ENCODE data around the gene TMC4. TPM values are rescaled to one million over a fixed set of nuclear protein-coding genes. Genes with fewer than 3 reads are reported as not detected.
A peak's percentile ranks its signal among the peaks of the same experiment; 100 is the strongest.
"Not testable (repeated sequence)": the region's sequence is repeated elsewhere in the genome, so short reads cannot be mapped to it uniquely, and the experiment has no call there.

TMC4 gene
- polyA plus RNA-seq, 3 donors: 1.5 to 2.5 (median 2.1) TPM

DNA sequence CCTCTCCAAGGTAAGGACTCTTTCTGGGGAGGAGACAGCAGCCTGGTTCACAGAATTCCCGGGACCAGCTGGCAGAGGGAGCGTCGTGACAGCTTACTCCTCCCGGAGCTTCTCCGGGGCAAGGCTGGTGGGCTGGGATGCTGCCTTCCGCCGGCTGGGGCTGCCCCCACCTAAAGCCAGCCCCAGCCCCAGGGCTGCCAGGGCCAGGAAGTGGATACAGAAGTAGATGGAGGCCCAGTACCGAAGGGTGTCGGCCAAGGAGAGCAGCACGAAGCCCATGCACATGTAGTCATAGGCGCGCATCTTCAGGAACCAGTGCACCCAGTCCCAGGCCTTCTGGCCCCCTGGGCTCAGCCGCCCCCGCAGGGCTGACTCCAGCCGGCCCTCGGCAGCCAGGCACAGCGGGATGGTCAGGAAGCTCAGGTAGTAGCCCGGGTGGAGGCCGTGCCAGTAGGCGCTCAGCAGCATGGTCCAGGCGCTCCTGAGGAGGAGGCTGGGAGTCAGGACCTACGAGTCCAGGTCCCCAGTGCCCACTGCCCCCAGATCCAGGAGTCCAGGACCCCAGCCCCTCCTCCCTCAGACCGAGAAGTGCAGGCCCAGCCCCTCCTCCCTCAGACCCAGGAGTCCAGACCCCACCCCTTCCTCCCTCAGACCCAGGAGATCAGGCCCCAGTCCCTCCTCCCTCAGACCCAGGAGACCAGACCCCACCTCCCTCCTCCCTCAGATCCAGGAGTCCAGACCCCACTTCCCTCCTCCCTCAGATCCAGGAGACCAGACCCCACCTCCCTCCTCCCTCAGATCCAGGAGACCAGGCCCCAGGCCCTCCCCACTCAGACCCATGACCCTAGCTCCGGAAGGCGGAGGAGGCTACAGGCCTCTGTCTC lies 1.2 kb upstream of the TMC4 start:
- H4K20me1 ChIP-seq (ENCODE audit: insufficient read depth, low read length): peaks cover 11% of the 10 kb centered on the region
- intact Hi-C loops (cut with micrococcal nuclease): loop anchor here in 1 of 2 donors (5.0 kb wide), 1 partner anchor 153 kb away; no protein-coding TSS in a partner anchor
- WGBS (ENCODE audit: insufficient coverage): 86% methylated on average over 24 of the region's 25 CpGs
- H3K4me3 ChIP-seq (replicated peaks in 1 of 3; ENCODE audit: low read depth in 2 of 3, low read length in 3 of 3): no peak overlapping the region
- peaks cover 14 to 21% of the 10 kb centered on the region in 2 donors for H3K4me1 ChIP-seq (ENCODE audit: control insufficient read depth in 1 of 2, insufficient read depth in 2 of 2, low read length in 2 of 2)
- H3K9me3 Mint-ChIP-seq: peaks cover 0 to 4% (median 0%) of the 10 kb centered on the region in 7 donors
- H3K9ac ChIP-seq (ENCODE audit: insufficient read depth, low read length, poor library complexity, severe bottlenecking): no peak overlapping the region
- peaks cover 18% of the 10 kb centered on the region for H3K4me1 Mint-ChIP-seq
- no peak for DNase-seq
- H3K4me2 ChIP-seq (replicated peaks; ENCODE audit: extremely low read depth, low read length, poor library complexity, severe bottlenecking): no peak overlapping the region
- H3K79me2 ChIP-seq (ENCODE audit: insufficient read depth, low read length): no peaks in the 10 kb centered on the region
- no peak overlapping the region for H2AFZ ChIP-seq (ENCODE audit: insufficient read depth, low read depth, low read length, poor library complexity, severe bottlenecking)
- H3K36me3 ChIP-seq (replicated peaks in 1 of 2; ENCODE audit: control insufficient read depth in 1 of 2, insufficient read depth in 2 of 2, low read length in 2 of 2): peaks cover 20 to 24% of the 10 kb centered on the region in 2 donors
- H3K27me3 ChIP-seq (ENCODE audit: control insufficient read depth in 2 of 2, insufficient read depth in 2 of 2, low read length in 2 of 2): no peaks in the 10 kb centered on the region
- no peak overlapping the region for H3K27ac ChIP-seq (ENCODE audit: low read depth in 1 of 2, low read length in 2 of 2)
- no peak overlapping the region for H3K27ac Mint-ChIP-seq
- peaks cover 0 to 8% (median 0%) of the 10 kb centered on the region in 3 donors for H3K27me3 Mint-ChIP-seq (ENCODE audit: low read depth in 3 of 3)
- TF ChIP-seq, protein P1, sequence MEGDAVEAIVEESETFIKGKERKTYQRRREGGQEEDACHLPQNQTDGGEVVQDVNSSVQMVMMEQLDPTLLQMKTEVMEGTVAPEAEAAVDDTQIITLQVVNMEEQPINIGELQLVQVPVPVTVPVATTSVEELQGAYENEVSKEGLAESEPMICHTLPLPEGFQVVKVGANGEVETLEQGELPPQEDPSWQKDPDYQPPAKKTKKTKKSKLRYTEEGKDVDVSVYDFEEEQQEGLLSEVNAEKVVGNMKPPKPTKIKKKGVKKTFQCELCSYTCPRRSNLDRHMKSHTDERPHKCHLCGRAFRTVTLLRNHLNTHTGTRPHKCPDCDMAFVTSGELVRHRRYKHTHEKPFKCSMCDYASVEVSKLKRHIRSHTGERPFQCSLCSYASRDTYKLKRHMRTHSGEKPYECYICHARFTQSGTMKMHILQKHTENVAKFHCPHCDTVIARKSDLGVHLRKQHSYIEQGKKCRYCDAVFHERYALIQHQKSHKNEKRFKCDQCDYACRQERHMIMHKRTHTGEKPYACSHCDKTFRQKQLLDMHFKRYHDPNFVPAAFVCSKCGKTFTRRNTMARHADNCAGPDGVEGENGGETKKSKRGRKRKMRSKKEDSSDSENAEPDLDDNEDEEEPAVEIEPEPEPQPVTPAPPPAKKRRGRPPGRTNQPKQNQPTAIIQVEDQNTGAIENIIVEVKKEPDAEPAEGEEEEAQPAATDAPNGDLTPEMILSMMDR (IDR thresholded peaks at IDR 0.05): no peak
- no peaks in the 10 kb centered on the region for H3K9me3 ChIP-seq (replicated peaks in 1 of 2; ENCODE audit: control insufficient read depth in 1 of 2, insufficient read depth in 1 of 2, low read length in 2 of 2)
- H3K36me3 Mint-ChIP-seq: peaks cover 22 to 46% of the 10 kb centered on the region in 2 donors
- no peak overlapping the region for H3K4me3 Mint-ChIP-seq

DNA sequence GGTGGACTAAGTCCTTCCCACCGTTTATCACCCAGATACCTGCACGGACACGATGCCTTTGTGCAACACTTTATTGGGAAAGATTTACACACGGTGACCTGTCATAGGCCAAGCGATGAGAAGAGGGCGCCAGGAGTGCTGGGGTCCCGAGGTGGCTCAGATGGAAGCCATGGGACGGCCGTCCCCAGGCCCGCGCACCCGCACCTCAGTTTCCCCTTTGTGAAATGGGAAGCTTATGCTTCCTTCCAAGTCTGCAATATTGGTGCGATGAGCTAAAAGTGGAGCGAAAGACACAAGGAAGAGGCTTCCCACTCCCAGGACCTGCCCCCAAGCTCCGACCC lies 369 bp upstream of the TMC4 start:
- Histone ChIP-seq H3K9ac (ENCODE audit: insufficient read depth, low read length, poor library complexity, severe bottlenecking) (no peak overlapping the region), H3K4me1 (ENCODE audit: control insufficient read depth in 1 of 2, insufficient read depth in 2 of 2, low read length in 2 of 2) (peaks cover 17 to 24% of the 10 kb centered on the region in 2 donors), H3K4me2 (replicated peaks; ENCODE audit: extremely low read depth, low read length, poor library complexity, severe bottlenecking) (no peak overlapping the region), H3K27ac (ENCODE audit: low read depth in 1 of 2, low read length in 2 of 2) (no peak overlapping the region), H3K79me2 (ENCODE audit: insufficient read depth, low read length) (no peaks in the 10 kb centered on the region), H3K36me3 (replicated peaks in 1 of 2; ENCODE audit: control insufficient read depth in 1 of 2, insufficient read depth in 2 of 2, low read length in 2 of 2) (peaks cover 11 to 15% of the 10 kb centered on the region in 2 donors), H4K20me1 (ENCODE audit: insufficient read depth, low read length) (peaks cover 2% of the 10 kb centered on the region), H2AFZ (ENCODE audit: insufficient read depth, low read depth, low read length, poor library complexity, severe bottlenecking) (no peak overlapping the region), H3K9me3 (replicated peaks in 1 of 2; ENCODE audit: control insufficient read depth in 1 of 2, insufficient read depth in 1 of 2, low read length in 2 of 2) (no peaks in the 10 kb centered on the region), H3K4me3 (replicated peaks in 1 of 3; ENCODE audit: low read depth in 2 of 3, low read length in 3 of 3) (no peak overlapping the region), H3K27me3 (ENCODE audit: control insufficient read depth in 2 of 2, insufficient read depth in 2 of 2, low read length in 2 of 2) (no peaks in the 10 kb centered on the region)
- Mint-ChIP-seq H3K4me3 (peak overlapping the region in 1 of 2 donors; percentile 21), H3K27me3 (ENCODE audit: low read depth in 3 of 3) (peaks cover 0 to 8% (median 0%) of the 10 kb centered on the region in 3 donors), H3K9me3 (peaks cover 0 to 4% (median 0%) of the 10 kb centered on the region in 7 donors), H3K4me1 (peaks cover 19% of the 10 kb centered on the region), H3K27ac (no peak overlapping the region), H3K36me3 (peaks cover 14 to 38% of the 10 kb centered on the region in 2 donors)
- intact Hi-C loops (cut with micrococcal nuclease): loop anchor here in 1 of 2 donors (5.0 kb wide), 1 partner anchor 154 kb away; no protein-coding TSS in a partner anchor
- TF ChIP-seq, protein P1 (IDR thresholded peaks at IDR 0.05): no peak
- no peak for DNase-seq
- 46% methylated on average over 12 of the region's 15 CpGs for WGBS (ENCODE audit: insufficient coverage)

DNA sequence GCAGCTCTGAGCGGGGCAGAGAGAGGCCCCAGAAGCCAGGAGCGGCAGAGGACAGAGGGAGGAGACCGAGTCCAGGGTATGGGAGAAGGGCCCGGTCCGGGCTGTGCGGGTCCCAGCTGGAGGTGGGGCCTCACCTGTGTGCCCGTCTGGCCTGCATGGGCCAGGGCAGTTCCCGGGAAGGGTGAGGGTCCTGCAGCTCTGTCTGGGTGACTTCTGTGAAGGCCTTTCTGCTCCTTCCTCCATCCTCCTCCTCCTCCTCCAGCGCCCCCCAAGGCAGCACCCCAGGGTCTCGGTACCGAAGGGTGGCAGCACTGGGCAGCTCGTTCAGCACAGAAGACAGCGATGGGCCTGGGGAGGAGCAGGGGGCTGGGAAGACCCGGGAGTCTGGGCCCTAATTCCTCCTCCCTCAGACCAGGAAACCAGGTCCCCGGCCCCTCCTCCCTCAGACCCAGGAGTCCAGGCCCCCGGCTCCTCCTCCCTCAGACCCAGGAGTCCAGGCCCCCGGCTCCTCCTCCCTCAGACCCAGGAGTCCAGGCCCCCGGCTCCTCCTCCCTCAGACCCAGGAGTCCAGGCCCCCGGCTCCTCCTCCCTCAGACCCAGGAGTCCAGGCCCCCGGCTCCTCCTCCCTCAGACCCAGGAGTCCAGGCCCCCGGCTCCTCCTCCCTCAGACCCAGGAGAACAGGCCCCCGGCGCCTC lies 1.1 kb downstream of the TMC4 start:
- H3K27me3 Mint-ChIP-seq (ENCODE audit: low read depth in 3 of 3); H3K9me3 Mint-ChIP-seq; H3K27ac Mint-ChIP-seq; H4K20me1 ChIP-seq (ENCODE audit: insufficient read depth, low read length); H3K4me3 ChIP-seq (replicated peaks in 1 of 3; ENCODE audit: low read depth in 2 of 3, low read length in 3 of 3); H3K27me3 ChIP-seq (ENCODE audit: control insufficient read depth in 2 of 2, insufficient read depth in 2 of 2, low read length in 2 of 2); H3K9ac ChIP-seq (ENCODE audit: insufficient read depth, low read length, poor library complexity, severe bottlenecking); H2AFZ ChIP-seq (ENCODE audit: insufficient read depth, low read depth, low read length, poor library complexity, severe bottlenecking); H3K9me3 ChIP-seq (replicated peaks in 1 of 2; ENCODE audit: control insufficient read depth in 1 of 2, insufficient read depth in 1 of 2, low read length in 2 of 2); H3K27ac ChIP-seq (ENCODE audit: low read depth in 1 of 2, low read length in 2 of 2); H3K4me3 Mint-ChIP-seq; H3K79me2 ChIP-seq (ENCODE audit: insufficient read depth, low read length); H3K36me3 ChIP-seq (replicated peaks in 1 of 2; ENCODE audit: control insufficient read depth in 1 of 2, insufficient read depth in 2 of 2, low read length in 2 of 2); H3K4me2 ChIP-seq (replicated peaks; ENCODE audit: extremely low read depth, low read length, poor library complexity, severe bottlenecking); DNase-seq: not testable (repeated sequence)
- Mint-ChIP-seq H3K4me1 (peaks cover 21% of the 10 kb centered on the region), H3K36me3 (peaks cover 9 to 26% of the 10 kb centered on the region in 2 donors)
- H3K4me1 ChIP-seq (ENCODE audit: control insufficient read depth in 1 of 2, insufficient read depth in 2 of 2, low read length in 2 of 2): peaks cover 21 to 33% of the 10 kb centered on the region in 2 donors
- intact Hi-C loops (cut with micrococcal nuclease): loop anchor here in 1 of 2 donors (5.0 kb wide), 1 partner anchor 155 kb away; no protein-coding TSS in a partner anchor
- WGBS (ENCODE audit: insufficient coverage): 94% methylated on average over 5 of the region's 23 CpGs

Measured in CD14-positive monocyte (primary cell).